GM19468 (cell line): ENCODE results near the gene POLR3H.
"Not testable (repeated sequence)": the region's sequence is repeated elsewhere in the genome, so short reads cannot be mapped to it uniquely, and the experiment has no call there.

Experiments
- ATAC-seq: cut with Tn5 transposase; IDR thresholded peaks from one replicate; pipeline ENCODE4 v1.9.1; 2021; ENCODE audit warnings: mild to moderate bottlenecking, moderate library complexity, moderate number of reproducible peaks; ENCODE audit not compliant: unreplicated experiment; ENCODE audit errors: extremely low read depth

The POLR3H gene

GRCh38 chr22:41543854-41544670 is at the start of gene POLR3H:
Gene POLR3H (minus strand): TSS chr22:41544470. CDS start chr22:41544101, 369 bp downstream.
- peak; percentile 76 for ATAC-seq

GRCh38 chr22:41593336-41593960 is 49.2 kb upstream of the POLR3H start:
- not testable (repeated sequence) for ATAC-seq

DNA sequence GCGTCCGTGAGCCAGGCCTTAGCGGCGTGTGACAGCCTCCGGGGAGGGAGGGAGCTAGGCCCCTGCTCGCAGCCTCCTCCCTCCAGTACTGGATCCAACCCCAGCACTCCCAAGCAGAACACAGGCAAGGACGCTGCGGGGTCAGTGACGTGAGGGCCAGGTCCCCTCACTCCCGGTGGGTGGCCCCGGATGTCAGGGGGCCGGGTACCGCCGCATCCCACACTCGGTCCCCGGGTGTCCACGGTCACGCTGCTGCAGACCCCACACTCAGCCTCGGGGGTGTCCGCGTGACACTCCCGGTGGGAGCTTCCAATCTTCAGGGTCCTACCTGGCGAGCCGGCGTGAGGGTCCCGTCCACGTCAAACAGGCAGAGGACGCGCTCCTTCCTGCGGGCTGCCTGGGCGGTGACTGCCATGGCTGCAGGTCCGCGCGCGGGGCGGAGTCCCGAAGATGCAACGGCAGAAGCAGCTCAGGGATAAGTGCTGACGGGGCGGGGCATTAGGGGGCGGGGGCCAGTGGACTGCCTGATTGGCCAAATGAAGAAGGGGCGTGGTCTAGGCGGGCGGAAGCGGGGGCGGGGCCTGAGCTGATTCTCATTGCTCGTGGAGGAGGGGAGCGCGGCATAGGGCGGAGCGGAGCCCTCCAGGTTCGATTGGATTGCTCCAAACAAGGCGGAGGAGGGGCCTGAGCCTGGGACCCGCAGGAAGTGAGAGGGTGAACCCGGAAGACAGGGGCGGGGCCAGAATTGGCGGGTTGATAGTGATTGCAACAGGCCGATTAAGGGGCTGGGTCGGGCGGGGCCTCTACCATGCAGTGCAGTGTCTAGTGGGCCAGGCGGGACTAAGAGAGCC is 45.3 kb upstream of the POLR3H start, which contains the start of gene PMM1:
TSS of gene PMM1 (minus strand) at position 450 of the 851 bp plus-strand sequence. CDS start at position 415, 35 bp downstream.
- peak; percentile 77 for ATAC-seq

DNA sequence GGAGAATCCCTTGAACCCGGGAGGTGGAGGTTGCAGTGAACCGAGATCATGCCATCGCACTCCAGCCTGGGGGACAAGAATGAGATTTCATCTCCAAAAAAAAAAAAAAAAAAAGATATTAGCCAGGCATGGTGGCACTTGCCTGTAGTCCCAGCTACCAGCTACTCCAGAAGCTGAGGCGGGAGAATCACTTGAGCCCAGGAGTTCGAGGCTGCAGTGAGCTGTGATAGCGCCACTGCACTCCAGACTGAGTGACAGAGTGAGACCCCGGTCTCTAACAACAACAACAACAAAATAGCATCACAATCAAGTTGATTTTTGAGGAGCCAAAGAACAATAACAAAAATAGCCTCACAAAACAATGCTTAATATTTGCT is 43.1 kb upstream of the POLR3H start:
- ATAC-seq = no peak

DNA sequence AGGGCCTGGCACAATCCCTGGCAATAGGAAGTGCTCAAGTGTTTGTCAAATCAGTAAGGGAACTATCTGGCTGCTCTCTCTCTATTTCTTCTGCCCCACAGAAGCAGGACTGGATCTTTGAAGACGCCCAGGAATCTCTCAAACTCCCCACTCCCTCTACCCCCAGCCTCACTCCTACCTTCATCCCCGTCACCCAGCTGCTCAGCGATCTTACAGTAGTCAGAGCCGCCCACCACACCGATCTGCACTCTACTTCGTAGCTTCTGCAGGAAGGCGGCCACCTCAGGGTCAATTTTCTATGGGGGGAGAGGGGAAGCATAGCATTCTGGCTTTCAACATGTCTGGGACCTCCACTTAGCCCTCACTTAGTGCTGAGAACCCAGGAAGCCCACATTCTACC is 41.6 kb upstream of the POLR3H start:
- no peak for ATAC-seq

DNA sequence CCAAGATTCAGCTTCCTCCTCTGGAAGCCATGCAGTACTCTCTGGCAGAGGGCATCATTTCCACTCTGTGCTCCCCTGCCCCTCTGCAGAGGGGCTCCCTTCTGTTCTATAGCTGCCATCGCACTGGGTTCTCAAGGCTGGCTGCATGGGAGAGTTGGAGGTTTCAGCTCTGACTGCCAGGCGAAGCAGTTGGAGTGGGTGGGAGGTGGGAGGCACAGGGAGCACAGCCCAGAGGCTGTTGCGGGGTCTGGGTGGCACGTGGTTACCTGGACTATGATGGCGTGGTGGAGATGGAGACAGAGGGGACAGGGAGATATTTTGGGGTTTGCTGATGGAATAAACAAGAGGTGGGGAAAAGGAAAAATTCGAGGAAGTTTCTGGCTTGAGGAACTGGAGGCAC is 40.6 kb upstream of the POLR3H start:
- no peak for ATAC-seq

GRCh38 chr22:41582694-41583093 is 38.4 kb upstream of the POLR3H start:
- no peak for ATAC-seq

DNA sequence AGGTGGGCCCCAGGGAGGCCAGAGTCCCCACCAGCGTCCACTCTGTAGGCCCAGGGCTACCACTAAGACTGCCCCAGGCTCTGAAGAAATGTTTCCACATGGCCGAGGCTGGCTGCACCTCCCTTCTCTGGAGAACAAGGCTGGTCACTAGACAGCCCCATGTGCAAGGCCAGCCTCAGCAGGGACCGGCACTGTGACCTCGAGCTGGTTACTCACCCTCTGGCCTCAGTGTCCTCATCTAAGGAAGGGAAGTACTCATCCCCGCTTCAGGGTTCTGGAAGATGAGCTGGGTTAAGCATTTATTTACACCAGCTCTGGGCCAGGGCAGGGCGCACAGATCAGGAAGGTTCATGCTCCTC is 35.7 kb upstream of the POLR3H start:
- no peak for ATAC-seq

DNA sequence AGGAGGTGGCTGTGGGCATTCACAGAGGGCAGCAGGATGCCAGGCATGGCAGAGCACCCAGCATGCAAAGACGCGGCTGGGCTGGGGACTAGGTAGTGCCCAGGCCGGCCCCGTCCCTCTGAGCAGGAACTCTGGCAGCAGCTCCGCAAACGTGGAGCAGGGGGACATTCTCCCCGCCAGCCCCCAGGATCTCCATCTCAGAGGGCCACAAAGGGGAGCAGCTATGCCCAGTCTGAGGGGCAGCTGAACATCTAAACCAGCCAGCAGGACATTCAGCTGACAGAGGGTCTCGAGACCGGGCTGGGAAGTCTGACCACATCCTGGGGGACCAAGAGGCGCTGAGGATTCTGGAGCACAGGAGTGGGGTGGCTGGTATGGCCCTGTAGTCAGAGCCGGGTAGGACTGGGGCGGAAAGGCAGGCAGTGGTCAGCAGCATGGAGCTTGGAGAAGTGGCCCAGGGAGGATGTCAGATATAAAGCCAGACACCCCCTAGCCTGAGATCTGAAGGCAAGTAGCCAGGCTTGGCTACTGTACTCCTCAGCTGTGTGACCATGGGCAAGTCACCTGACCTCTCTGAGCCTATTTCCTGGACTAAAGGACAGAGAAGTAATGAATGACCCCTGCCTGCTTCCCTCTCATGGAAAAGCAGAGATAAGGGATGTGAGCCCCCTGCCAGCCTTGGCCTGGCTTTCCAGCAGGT is 35.2 kb upstream of the POLR3H start:
- no peak for ATAC-seq

DNA sequence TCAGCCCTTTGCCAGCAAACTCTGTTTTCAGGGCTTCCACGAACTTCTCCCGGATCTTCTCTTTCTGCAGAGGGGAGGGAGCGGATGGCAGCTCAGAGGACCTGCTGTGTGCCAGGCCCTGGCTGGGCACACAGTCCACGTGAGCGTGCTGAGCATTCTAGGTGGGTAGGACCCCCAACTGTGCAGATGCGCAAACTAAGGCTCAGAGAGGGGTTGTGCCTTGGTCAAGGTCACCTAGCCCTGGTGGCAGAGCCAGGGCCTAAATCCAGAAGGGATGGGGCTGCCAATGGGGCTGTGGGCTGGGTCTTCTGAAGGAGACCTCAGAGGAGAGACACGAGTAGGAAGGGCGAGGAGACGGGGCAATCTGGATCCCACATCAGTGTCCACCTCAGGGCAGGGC is 34.5 kb upstream of the POLR3H start:
- no peak for ATAC-seq

DNA sequence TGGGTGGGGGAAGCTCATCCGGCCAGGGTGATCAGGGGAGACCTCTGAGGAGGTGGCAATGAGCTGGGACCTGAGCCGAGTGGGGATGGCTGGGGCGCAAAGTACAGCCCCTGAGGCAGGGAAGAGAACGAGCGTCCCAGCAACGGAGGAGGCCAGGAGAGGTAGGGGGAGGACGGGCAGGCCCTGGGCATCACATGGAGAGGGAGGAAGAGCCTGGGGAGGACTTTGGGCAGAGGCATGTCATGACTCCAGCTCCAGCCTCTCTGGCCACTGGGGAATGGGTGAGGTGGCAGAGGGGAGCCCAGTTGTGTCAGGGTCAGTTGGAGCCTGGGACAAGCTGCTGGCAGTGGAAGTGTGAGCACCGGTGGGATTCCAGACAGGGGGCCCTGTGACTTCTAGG is 33.8 kb upstream of the POLR3H start:
- ATAC-seq = no peak

- ATAC-seq = no peak
Measured at GRCh38 chr22:41576877-41577276, 32.6 kb upstream of the POLR3H start.

- no peak for ATAC-seq
Measured at GRCh38 chr22:41575533-41575932, 31.3 kb upstream of the POLR3H start.

DNA sequence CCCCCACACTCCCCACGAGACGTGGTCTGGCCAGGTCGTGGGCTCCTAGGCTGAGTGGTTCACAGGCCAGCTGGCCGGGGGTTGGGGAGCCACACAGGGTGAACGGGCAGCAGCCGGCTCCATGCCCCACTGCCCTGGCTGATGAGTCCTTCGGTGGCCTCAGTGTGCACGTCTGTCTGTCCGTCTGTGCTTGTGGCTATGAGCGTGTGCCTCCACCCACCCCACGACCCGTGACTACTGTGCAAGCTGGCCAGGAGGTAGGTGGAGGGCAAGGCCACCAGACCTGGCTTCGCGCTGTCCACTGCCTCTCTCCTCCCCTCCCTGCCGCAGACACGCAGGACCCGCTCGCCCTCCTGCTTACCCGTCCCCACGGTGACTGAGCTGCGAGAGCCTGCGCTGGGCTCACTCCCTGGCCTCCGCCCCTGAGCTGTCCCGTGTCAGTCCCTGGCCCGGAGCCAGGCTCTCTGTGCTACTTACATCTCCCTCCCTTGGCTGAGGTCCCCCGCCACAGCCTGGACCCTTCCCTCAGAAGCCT is 30.6 kb upstream of the POLR3H start:
- no peak for ATAC-seq

DNA sequence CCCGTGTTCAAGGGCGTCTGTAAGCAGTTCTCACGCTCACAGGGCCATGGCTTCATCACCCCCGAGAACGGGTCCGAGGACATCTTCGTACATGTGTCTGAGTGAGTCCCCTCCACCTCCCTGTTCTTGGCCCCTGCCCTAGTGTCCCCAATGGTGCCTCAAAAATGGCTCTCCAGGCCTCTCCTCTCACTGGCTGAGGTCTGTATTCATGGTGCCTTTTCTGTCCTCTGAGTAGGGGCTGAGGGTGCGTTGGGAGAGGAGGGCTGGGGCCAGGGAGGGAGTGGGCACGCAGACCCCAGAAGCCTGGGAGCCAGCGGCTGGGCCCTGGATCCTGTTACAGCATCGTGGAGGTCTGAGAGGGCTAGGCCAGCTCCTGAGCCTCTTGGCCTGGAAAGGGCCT is 29.4 kb upstream of the POLR3H start:
- no peak for ATAC-seq

DNA sequence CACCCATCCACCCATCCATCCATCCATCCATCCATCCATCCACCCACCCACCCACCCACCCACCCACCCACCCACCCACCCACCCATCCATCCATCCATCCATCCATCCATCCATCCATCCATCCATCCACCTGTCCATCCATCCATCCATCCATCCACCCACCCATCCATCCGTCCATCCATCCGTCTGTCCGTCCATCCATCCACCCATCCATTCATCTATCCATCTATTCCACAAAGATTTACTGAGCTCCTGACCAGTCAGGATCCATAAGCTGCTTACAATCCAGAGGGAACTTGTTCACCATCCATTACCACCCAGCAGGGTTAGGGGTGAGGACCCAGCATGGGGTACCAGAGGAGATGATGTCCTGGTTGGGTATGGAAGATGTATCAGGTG is 28.0 kb upstream of the POLR3H start:
- not testable (repeated sequence) for ATAC-seq

DNA sequence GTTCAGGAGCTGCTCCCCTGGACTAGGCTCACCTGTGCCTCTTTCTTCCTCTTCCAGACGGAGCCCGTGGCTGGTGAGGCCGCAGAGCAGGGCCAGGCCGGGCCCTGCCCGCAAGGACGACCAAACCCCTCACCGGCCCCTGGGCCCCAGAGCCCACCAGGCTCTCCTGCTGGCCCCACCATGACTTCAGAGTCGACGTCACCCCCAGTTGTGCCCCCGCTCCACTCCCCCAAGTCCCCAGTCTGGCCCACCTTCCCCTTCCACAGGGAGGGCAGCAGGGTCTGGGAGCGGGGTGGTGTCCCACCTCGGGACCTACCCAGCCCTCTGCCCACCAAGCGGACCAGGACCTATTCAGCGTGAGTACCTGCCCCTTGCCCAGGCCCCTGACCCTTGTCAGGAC is 27.5 kb upstream of the POLR3H start:
- no peak for ATAC-seq

DNA sequence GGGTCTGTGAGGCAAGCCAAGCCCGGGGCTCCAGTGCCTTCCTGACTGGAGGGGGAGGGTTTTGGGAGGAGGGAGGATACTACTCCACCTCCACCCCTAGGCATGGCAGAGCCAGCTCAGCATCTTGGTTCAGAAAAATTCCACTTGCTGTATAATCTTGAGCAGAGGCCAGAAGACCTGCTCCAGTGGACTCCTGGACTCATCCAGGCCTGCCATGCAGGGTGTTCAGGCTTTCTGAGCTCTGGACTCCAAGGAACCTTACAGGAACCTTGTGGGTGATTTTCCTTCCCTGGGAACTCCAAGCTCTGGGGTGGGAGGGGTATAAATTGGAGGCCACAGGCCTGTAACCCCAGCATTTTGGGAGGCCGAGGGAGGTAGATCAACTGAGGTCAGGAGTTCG is 26.0 kb upstream of the POLR3H start:
- no peak for ATAC-seq

GRCh38 chr22:41568811-41569210 is 24.5 kb upstream of the POLR3H start:
- ATAC-seq = no peak

DNA sequence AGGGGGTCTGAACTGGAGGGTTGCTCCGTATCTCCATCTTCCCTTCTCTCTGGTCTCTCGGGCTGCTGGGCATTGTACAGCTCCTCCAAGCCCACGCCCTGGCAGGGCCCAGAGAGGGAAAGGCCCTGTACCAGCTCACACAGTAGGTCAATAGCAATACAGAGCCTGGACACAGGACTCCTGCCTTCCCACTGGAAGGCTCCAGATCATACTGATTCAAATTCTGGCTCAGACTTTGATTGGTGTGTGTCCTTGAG is 23.2 kb upstream of the POLR3H start:
- no peak for ATAC-seq
